ENCODE data around the gene INPP4B.

INPP4B gene

GRCh38 chr4:142377342-142378091 is 468.6 kb downstream of the INPP4B start:
- no peak for DNase-seq (ENCODE audit: low spot score)

- no peak for DNase-seq (ENCODE audit: low spot score)
Measured at GRCh38 chr4:142376204-142376603, 469.9 kb downstream of the INPP4B start.

- no peak for DNase-seq (ENCODE audit: low spot score)
Measured at GRCh38 chr4:142373610-142374009, 472.5 kb downstream of the INPP4B start.

GRCh38 chr4:142372530-142373260 is 473.4 kb downstream of the INPP4B start:
- no peak for DNase-seq (ENCODE audit: low spot score)

- peak; percentile 43 for DNase-seq (ENCODE audit: low spot score)
Measured at GRCh38 chr4:142369141-142369540, 477.0 kb downstream of the INPP4B start.

GRCh38 chr4:142367418-142368180 is 478.5 kb downstream of the INPP4B start:
- no peak for DNase-seq (ENCODE audit: low spot score)

- no peak for DNase-seq (ENCODE audit: low spot score)
Measured at GRCh38 chr4:142366769-142367181, 479.3 kb downstream of the INPP4B start.

GRCh38 chr4:142365391-142365790 is 480.7 kb downstream of the INPP4B start:
- DNase-seq (ENCODE audit: low spot score): peak; percentile 47

GRCh38 chr4:142363686-142364085 is 482.4 kb downstream of the INPP4B start:
- DNase-seq (ENCODE audit: low spot score): no peak

- DNase-seq (ENCODE audit: low spot score): no peak
Measured at GRCh38 chr4:142361981-142362380, 484.1 kb downstream of the INPP4B start.

- DNase-seq (ENCODE audit: low spot score): no peak
Measured at GRCh38 chr4:142360657-142361056, 485.4 kb downstream of the INPP4B start.

- no peak for DNase-seq (ENCODE audit: low spot score)
Measured at GRCh38 chr4:142358656-142359055, 487.4 kb downstream of the INPP4B start.

- DNase-seq (ENCODE audit: low spot score): no peak
Measured at GRCh38 chr4:142356801-142357200, 489.3 kb downstream of the INPP4B start.

GRCh38 chr4:142356118-142356759 is 489.9 kb downstream of the INPP4B start:
- no peak for DNase-seq (ENCODE audit: low spot score)

GRCh38 chr4:142355421-142355930 is 490.6 kb downstream of the INPP4B start:
- DNase-seq (ENCODE audit: low spot score): no peak

GRCh38 chr4:142354794-142355420 is 491.2 kb downstream of the INPP4B start:
- no peak for DNase-seq (ENCODE audit: low spot score)

GRCh38 chr4:142354041-142354440 is 492.1 kb downstream of the INPP4B start:
- no peak for DNase-seq (ENCODE audit: low spot score)

GRCh38 chr4:142353149-142353738 is 492.9 kb downstream of the INPP4B start:
- DNase-seq (ENCODE audit: low spot score): peak; percentile 74

GRCh38 chr4:142352712-142353111 is 493.4 kb downstream of the INPP4B start:
- no peak for DNase-seq (ENCODE audit: low spot score)

- DNase-seq (ENCODE audit: low spot score): no peak
Measured at GRCh38 chr4:142351958-142352357, 494.1 kb downstream of the INPP4B start.

- DNase-seq (ENCODE audit: low spot score): no peak
Measured at GRCh38 chr4:142350871-142351270, 495.2 kb downstream of the INPP4B start.
